ENCODE data around the gene GLIS1. TPM values are rescaled to one million over a fixed set of nuclear protein-coding genes. Genes with fewer than 3 reads are reported as not detected.

The GLIS1 gene
- total RNA-seq, 1 experiment from 2014 or later: not detected

DNA sequence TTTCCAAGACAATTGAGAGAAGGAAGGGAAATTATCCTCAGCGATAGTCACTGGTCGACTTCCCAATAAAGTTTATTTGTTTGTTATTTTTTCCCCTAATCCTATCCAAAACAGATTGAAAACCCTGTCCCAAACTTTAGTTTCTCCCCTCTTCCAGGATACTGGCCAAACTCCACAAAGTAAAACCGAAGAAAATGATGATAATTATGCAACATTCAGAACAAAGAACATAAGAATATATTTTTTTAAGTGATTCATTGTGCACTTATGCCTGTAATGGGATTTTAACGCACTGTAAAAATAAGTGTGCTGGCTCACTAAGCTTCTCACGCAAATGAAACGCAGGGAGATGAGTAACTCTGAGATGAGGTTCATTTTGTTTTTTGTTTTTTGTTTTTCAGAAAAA lies 6.0 kb downstream of the GLIS1 start:
- no peaks in the 10 kb centered on the region for H3K9me3 ChIP-seq (ENCODE audit: insufficient read depth, low read depth)
- intact Hi-C loops (cut with micrococcal nuclease; ENCODE audit: unreplicated experiment): no loop called here
- ChIA-PET POLR2A (ENCODE audit: unreplicated experiment) (no interaction called here), CTCF (no interaction called here)
- no TSS peak for BruUV-seq (replicated peaks)
- no peaks in the 10 kb centered on the region for H3K79me2 ChIP-seq (ENCODE audit: low read depth)
- no peaks in the 10 kb centered on the region for H3K4me1 ChIP-seq (replicated peaks; ENCODE audit: insufficient read depth)
- H3F3A ChIP-seq (ENCODE audit: insufficient read depth, low read depth): no peaks in the 10 kb centered on the region
- H3K4me2 ChIP-seq: no peak overlapping the region
- no peak overlapping the region for H2AFZ ChIP-seq
- H3K27me3 ChIP-seq (ENCODE audit: insufficient read depth, low read depth): peaks cover 64% of the 10 kb centered on the region
- H3K36me3 ChIP-seq (ENCODE audit: low read depth): no peaks in the 10 kb centered on the region
- TF ChIP-seq, protein P1, sequence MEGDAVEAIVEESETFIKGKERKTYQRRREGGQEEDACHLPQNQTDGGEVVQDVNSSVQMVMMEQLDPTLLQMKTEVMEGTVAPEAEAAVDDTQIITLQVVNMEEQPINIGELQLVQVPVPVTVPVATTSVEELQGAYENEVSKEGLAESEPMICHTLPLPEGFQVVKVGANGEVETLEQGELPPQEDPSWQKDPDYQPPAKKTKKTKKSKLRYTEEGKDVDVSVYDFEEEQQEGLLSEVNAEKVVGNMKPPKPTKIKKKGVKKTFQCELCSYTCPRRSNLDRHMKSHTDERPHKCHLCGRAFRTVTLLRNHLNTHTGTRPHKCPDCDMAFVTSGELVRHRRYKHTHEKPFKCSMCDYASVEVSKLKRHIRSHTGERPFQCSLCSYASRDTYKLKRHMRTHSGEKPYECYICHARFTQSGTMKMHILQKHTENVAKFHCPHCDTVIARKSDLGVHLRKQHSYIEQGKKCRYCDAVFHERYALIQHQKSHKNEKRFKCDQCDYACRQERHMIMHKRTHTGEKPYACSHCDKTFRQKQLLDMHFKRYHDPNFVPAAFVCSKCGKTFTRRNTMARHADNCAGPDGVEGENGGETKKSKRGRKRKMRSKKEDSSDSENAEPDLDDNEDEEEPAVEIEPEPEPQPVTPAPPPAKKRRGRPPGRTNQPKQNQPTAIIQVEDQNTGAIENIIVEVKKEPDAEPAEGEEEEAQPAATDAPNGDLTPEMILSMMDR (conservative IDR thresholded peaks at IDR 0.05): no peak
- no peak for TF ChIP-seq EZH2 (IDR thresholded peaks at IDR 0.05; ENCODE audit: low read depth)
- H3K4me3 ChIP-seq: no peak overlapping the region
- no peaks in the 10 kb centered on the region for H3K9me2 ChIP-seq (ENCODE audit: insufficient read depth)
- no peak for DNase-seq
- H3K27ac ChIP-seq: no peak overlapping the region
- H4K20me1 ChIP-seq (ENCODE audit: insufficient read depth): no peaks in the 10 kb centered on the region

DNA sequence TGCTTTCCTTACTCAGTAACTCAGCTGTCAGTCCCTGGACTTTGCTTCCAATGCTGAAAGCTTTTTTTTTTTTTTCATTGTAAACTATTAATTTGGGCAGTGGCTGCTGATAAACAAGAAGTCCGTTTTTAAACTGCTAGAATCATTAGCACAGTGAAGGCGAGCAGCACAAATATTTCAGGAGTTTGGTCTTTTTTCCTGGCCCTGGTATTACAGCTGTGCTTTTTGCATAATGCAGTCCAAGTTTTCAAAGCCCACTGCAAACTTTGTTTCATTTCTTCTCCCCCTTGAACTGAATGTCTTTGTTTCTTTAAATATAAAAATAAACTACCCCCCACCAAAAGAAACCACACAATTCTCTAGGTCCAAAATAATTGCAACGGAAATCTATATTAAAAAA lies 6.6 kb downstream of the GLIS1 start:
- intact Hi-C loops (cut with micrococcal nuclease; ENCODE audit: unreplicated experiment): no loop called here
- no peak overlapping the region for H3K27ac ChIP-seq

DNA sequence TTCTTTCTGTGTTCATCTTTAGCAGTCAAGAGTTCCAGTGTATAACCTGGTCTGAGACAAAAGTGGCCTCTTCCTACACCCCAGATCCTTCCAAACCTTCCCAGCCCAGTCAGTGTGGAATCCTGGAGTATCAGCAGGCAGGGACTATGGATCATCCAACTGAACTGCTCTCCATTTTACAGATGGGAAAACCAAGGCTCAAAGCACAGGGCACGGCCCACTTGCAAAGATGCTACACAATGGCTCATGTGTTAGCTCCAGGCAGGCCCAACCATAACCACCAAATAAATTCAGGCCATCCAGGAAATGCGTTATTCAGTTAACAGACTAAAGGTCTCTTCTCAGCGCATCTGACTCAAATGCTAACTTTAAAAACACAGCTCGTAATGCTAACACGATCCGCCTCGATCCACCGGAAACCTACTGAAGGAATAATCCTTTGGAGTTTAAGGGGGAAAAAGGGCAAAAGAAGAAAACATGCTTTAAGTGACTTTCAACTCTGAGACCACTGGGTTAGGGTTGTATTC lies 7.1 kb downstream of the GLIS1 start:
- intact Hi-C loops (cut with micrococcal nuclease; ENCODE audit: unreplicated experiment): no loop called here
- Histone ChIP-seq H3K79me2 (ENCODE audit: low read depth) (no peaks in the 10 kb centered on the region), H3K9me2 (ENCODE audit: insufficient read depth) (no peaks in the 10 kb centered on the region), H2AFZ (no peak overlapping the region), H3K4me2 (no peak overlapping the region), H3K4me1 (replicated peaks; ENCODE audit: insufficient read depth) (no peaks in the 10 kb centered on the region), H4K20me1 (ENCODE audit: insufficient read depth) (no peaks in the 10 kb centered on the region), H3K27me3 (ENCODE audit: insufficient read depth, low read depth) (peaks cover 63% of the 10 kb centered on the region), H3K27ac (no peak overlapping the region), H3K4me3 (no peak overlapping the region), H3K36me3 (ENCODE audit: low read depth) (no peaks in the 10 kb centered on the region), H3F3A (ENCODE audit: insufficient read depth, low read depth) (no peaks in the 10 kb centered on the region), H3K9me3 (ENCODE audit: insufficient read depth, low read depth) (no peaks in the 10 kb centered on the region)
- ChIA-PET CTCF (interaction anchor here (0.7 kb wide), 1 partner anchor 244 kb away, joined by 3 read pairs; no protein-coding TSS in a partner anchor), POLR2A (ENCODE audit: unreplicated experiment) (no interaction called here)
- TF ChIP-seq, protein P1 (conservative IDR thresholded peaks at IDR 0.05): no peak
- TF ChIP-seq EZH2 (IDR thresholded peaks at IDR 0.05; ENCODE audit: low read depth): no peak
- BruUV-seq (replicated peaks): no TSS peak
- no peak for DNase-seq

More for the DNA sequence above, 6.6 kb downstream of the GLIS1 start:
- no peaks in the 10 kb centered on the region for H4K20me1 ChIP-seq (ENCODE audit: insufficient read depth)
- H3F3A ChIP-seq (ENCODE audit: insufficient read depth, low read depth): no peaks in the 10 kb centered on the region
- no peak for DNase-seq
- H3K9me2 ChIP-seq (ENCODE audit: insufficient read depth): no peaks in the 10 kb centered on the region
- no peaks in the 10 kb centered on the region for H3K36me3 ChIP-seq (ENCODE audit: low read depth)
- H3K4me1 ChIP-seq (replicated peaks; ENCODE audit: insufficient read depth): no peaks in the 10 kb centered on the region
- H3K4me3 ChIP-seq: no peak overlapping the region
- H3K4me2 ChIP-seq: no peak overlapping the region
- no peak overlapping the region for H2AFZ ChIP-seq
- POLR2A ChIA-PET (ENCODE audit: unreplicated experiment): no interaction called here
- H3K9me3 ChIP-seq (ENCODE audit: insufficient read depth, low read depth): no peaks in the 10 kb centered on the region
- H3K27me3 ChIP-seq (ENCODE audit: insufficient read depth, low read depth): peaks cover 64% of the 10 kb centered on the region
- TF ChIP-seq, protein P1 (conservative IDR thresholded peaks at IDR 0.05): no peak
- no peak for TF ChIP-seq EZH2 (IDR thresholded peaks at IDR 0.05; ENCODE audit: low read depth)
- no peaks in the 10 kb centered on the region for H3K79me2 ChIP-seq (ENCODE audit: low read depth)
- CTCF ChIA-PET: interaction anchor here (0.7 kb wide), 1 partner anchor 245 kb away, joined by 3 read pairs; no protein-coding TSS in a partner anchor
- no TSS peak for BruUV-seq (replicated peaks)

Measured in PC-9 (cell line).